Smooth muscle cell (in vitro differentiated cells): ENCODE data around the gene GCK. TPM values are rescaled to one million over a fixed set of nuclear protein-coding genes. Genes with fewer than 3 reads are reported as not detected.

Experiments
- DNase-seq: peaks from one replicate; lab custom pipeline; 2025; ENCODE audit not compliant: unreplicated experiment; lab: John Stamatoyannopoulos, UW
- H2AFZ ChIP-seq: fragments of 200-600 bp; sonication (generic); 2 replicates; pipeline ENCODE4 v1.6.0; 2016; ENCODE audit warnings: antibody characterized with exemption, low read depth, mild to moderate bottlenecking
- H3F3A ChIP-seq: fragments of 200-600 bp; sonication (generic); 2 replicates; pipeline ENCODE4 v1.6.0; 2017; ENCODE audit warnings: antibody characterized with exemption, low read depth
- H3K27ac ChIP-seq: fragments of 200-600 bp; sonication (generic); 2 replicates; pipeline ENCODE4 v1.5.1; 2016; ENCODE audit warnings: low read depth, mild to moderate bottlenecking
- H3K27me3 ChIP-seq: fragments of 200-600 bp; sonication (generic); 2 replicates; pipeline ENCODE4 v1.6.1; 2016; ENCODE audit warnings: low read depth, mild to moderate bottlenecking
- H3K36me3 ChIP-seq: fragments of 200-600 bp; sonication (generic); 2 replicates; pipeline ENCODE4 v1.5.1; 2016; ENCODE audit warnings: low read depth
- H3K4me1 ChIP-seq: fragments of 200-600 bp; sonication (generic); 2 replicates; pipeline ENCODE4 v1.5.1; 2016; ENCODE audit warnings: low read depth
- H3K4me2 ChIP-seq: fragments of 200-600 bp; sonication (generic); 2 replicates; pipeline ENCODE4 v1.6.0; 2016; ENCODE audit warnings: mild to moderate bottlenecking
- H3K4me3 ChIP-seq: fragments of 200-600 bp; sonication (generic); 2 replicates; pipeline ENCODE4 v1.5.1; 2016; ENCODE audit warnings: mild to moderate bottlenecking
- H3K79me2 ChIP-seq: fragments of 200-600 bp; sonication (generic); 2 replicates; pipeline ENCODE4 v1.6.0; 2016; ENCODE audit warnings: low read depth, mild to moderate bottlenecking
- H3K9ac ChIP-seq: fragments of 200-600 bp; sonication (generic); 2 replicates; pipeline ENCODE4 v1.6.0; 2016; ENCODE audit warnings: low read depth
- H3K9me3 ChIP-seq: fragments of 200-600 bp; sonication (generic); replicated peaks from 2 replicates; pipeline ENCODE4 v1.5.1; 2016; ENCODE audit warnings: low read depth
- H4K20me1 ChIP-seq: fragments of 200-600 bp; sonication (generic); 2 replicates; pipeline ENCODE4 v1.6.0; 2016; ENCODE audit warnings: low read depth
- CTCF ChIP-seq: fragments of 200-600 bp; sonication (generic); IDR thresholded peaks from 2 replicates; pipeline ENCODE4 v1.5.1; 2017; ENCODE audit warnings: borderline replicate concordance, mild to moderate bottlenecking, antibody characterized with exemption; ENCODE audit not compliant: insufficient read depth, poor library complexity, severe bottlenecking
- WGBS: methylation state at CpG from one replicate; pipeline ENCODE4 v1.1.7; 2016; ENCODE audit warnings: low lambda C conversion rate; 5-methylcytosine and 5-hydroxymethylcytosine counted together
- polyA plus RNA-seq: library from polyadenylated mRNA; unstranded; fragments of >200 nt; fragmentation: Nextera tagmentation; extraction: Ambion mirVana; gene quantifications from 2 replicates; pipeline ENCODE4 v1.2.1, GENCODE V29; 2016
- total RNA-seq: library from RNA; depleted of rRNA; stranded (reverse); fragments of >200 nt; gene quantifications from 2 replicates; pipeline ENCODE4 v1.2.3, GENCODE V29; 2014

The GCK gene
- total and polyA plus RNA-seq, 2 experiments from 2014 or later, result 1.6 to 5.5 TPM

DNA sequence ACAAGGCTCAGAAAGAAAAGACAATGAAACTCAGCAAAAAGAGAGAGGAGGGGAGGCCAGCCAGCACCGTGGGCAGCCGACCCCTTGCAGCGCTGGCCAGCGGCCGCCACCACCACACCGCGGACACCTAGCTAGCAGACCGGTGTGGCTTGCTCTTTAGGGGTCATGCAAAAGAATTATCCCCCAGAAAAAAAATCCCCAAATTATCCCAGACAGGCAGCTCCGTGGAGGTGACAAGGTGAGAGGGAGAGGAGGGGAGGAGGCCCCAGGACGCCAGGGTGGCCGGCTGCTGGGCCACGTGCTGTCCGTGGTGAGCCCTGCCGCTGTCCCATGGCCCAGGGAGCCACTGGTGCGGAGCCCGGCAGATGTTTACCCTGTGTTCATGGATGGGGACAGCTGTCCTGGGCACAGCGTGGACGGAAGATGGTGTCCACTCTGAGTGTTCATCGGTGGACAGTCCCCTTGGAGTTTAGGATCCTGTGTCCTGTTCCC is 28.0 kb upstream of the GCK start:
- no peak for DNase-seq
- H3K4me3 ChIP-seq, result no peak overlapping the region
- 94% methylated on average over 19 of the region's 19 CpGs for WGBS
- no peak for TF ChIP-seq CTCF
- no peaks in the 10 kb centered on the region for H3K79me2 ChIP-seq
- H4K20me1 ChIP-seq, result no peaks in the 10 kb centered on the region
- no peak overlapping the region for H3K9ac ChIP-seq
- H3F3A ChIP-seq, result no peaks in the 10 kb centered on the region
- no peaks in the 10 kb centered on the region for H3K27me3 ChIP-seq
- H3K9me3 ChIP-seq, result no peaks in the 10 kb centered on the region
- no peak overlapping the region for H2AFZ ChIP-seq
- H3K4me2 ChIP-seq, result no peak overlapping the region
- H3K27ac ChIP-seq, result no peak overlapping the region
- H3K4me1 ChIP-seq, result peaks cover 11% of the 10 kb centered on the region
- no peaks in the 10 kb centered on the region for H3K36me3 ChIP-seq

DNA sequence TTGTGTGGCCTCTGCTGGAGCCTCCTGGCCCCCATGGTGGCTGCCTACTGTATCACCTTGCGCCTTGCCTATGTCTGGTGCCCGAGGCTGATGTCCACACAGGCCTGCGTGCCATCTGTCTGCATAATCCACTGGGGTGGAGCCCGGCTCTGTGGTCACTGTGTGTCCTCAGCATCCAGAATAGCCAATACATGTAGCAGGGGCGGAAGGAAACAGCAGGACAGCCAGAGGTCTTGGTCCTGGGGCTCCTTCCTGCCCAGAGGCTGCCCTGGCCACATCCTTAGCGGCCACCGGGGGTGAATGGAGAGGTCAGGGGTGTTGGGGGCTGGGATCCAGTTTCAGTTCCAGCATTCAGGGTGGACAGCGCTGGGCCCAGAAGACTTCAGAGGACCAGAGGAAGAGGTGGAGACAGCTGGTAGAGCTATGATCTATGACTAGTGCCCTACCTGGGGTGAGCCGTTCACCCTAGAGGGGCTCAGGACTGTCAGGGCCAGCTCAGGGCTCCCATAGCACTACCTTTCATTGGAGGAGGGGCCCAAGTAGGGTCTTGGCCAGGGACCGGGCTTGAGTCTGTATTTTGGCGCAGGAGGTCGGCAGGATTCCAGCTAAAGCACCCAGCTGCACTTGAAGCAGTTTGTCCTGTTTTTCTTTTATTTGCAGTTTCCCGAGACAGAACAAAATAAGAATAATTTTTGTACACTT is 27.4 kb upstream of the GCK start:
- no peak overlapping the region for H2AFZ ChIP-seq
- peaks cover 11% of the 10 kb centered on the region for H3K4me1 ChIP-seq
- no peaks in the 10 kb centered on the region for H3K9me3 ChIP-seq
- H3K79me2 ChIP-seq, result no peaks in the 10 kb centered on the region
- no peak for DNase-seq
- H3K27me3 ChIP-seq, result no peaks in the 10 kb centered on the region
- H3K36me3 ChIP-seq, result no peaks in the 10 kb centered on the region
- TF ChIP-seq CTCF, result no peak
- no peaks in the 10 kb centered on the region for H4K20me1 ChIP-seq
- WGBS, result 96% methylated on average over 13 of the region's 13 CpGs
- no peak overlapping the region for H3K27ac ChIP-seq
- no peak overlapping the region for H3K9ac ChIP-seq
- H3K4me2 ChIP-seq, result no peak overlapping the region
- H3K4me3 ChIP-seq, result no peak overlapping the region
- H3F3A ChIP-seq, result no peaks in the 10 kb centered on the region

DNA sequence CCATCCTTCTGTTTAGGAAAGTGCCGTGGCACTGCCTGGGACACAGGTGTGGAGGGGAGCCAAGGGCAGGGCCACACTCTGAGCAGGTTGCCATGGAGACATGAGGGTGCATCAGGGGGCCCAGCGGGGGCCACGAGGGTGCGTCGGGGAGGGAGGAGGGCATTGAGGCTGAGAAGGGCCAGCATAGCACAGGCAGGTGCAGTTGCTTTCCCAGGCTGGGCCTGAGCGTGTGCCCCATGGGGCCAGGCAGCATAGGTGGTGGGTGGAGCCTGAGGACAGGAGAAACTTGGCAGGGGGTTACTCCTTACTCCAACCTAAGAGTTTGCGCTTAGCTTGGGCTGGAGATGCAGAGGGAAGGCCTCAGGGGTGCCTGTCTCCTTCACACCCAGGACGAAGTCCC is 26.8 kb upstream of the GCK start:
- Histone ChIP-seq H4K20me1 (peaks cover 5% of the 10 kb centered on the region), H3F3A (no peaks in the 10 kb centered on the region), H2AFZ (no peak overlapping the region), H3K4me2 (no peak overlapping the region), H3K27me3 (no peaks in the 10 kb centered on the region), H3K4me1 (peaks cover 11% of the 10 kb centered on the region), H3K79me2 (no peaks in the 10 kb centered on the region), H3K36me3 (no peaks in the 10 kb centered on the region), H3K27ac (no peak overlapping the region), H3K4me3 (no peak overlapping the region), H3K9me3 (no peaks in the 10 kb centered on the region), H3K9ac (no peak overlapping the region)
- 94% methylated on average over 8 of the region's 8 CpGs for WGBS
- no peak for TF ChIP-seq CTCF
- no peak for DNase-seq

DNA sequence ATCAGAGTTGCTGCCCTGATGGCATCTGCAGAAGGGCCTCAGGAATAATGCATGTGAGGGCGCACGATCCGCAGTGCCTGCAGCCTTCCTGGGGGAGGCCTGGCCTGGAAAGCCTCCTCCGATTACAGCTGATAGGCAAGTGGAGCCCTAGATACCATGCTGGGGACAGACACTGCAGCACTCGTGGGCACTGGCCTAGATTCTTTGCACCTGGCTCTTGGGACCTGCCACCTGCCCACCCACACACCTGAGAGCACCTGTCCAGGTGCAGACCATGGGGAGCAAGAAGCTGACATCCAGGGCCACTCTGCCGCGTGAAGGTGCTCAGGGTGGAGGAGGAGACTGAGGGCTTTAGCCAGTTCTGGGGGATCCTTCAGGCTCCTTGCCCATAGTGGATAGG is 26.3 kb upstream of the GCK start:
- Histone ChIP-seq H2AFZ (no peak overlapping the region), H3K79me2 (no peaks in the 10 kb centered on the region), H3K9ac (no peak overlapping the region), H3K4me3 (no peak overlapping the region), H3K4me2 (no peak overlapping the region), H3K27ac (no peak overlapping the region), H3K4me1 (peaks cover 11% of the 10 kb centered on the region), H3K36me3 (no peaks in the 10 kb centered on the region), H3K9me3 (no peaks in the 10 kb centered on the region), H3F3A (no peaks in the 10 kb centered on the region), H4K20me1 (peaks cover 10% of the 10 kb centered on the region), H3K27me3 (no peaks in the 10 kb centered on the region)
- TF ChIP-seq CTCF, result no peak
- 96% methylated on average over 7 of the region's 7 CpGs for WGBS
- DNase-seq, result no peak
